ENCODE results near the gene CACNA2D3. TPM values are rescaled to one million over a fixed set of nuclear protein-coding genes. Genes with fewer than 3 reads are reported as not detected.

The CACNA2D3 gene
- total RNA-seq, 1 experiment from 2014 or later, result 0.59 TPM

- ChIA-PET CTCF (no interaction called here), POLR2A (ENCODE audit: unreplicated experiment) (no interaction called here)
- intact Hi-C loops (cut with micrococcal nuclease; ENCODE audit: unreplicated experiment), result no loop called here
- H3K4me1 ChIP-seq (replicated peaks; ENCODE audit: insufficient read depth), result no peaks in the 10 kb centered on the region
- BruUV-seq (replicated peaks), result no TSS peak
- H3K9me2 ChIP-seq (ENCODE audit: insufficient read depth), result no peaks in the 10 kb centered on the region
- no peak overlapping the region for H3K4me2 ChIP-seq
- no peak overlapping the region for H3K27ac ChIP-seq
- H2AFZ ChIP-seq, result no peak overlapping the region
- H3K36me3 ChIP-seq (ENCODE audit: low read depth), result no peaks in the 10 kb centered on the region
- no peaks in the 10 kb centered on the region for H3F3A ChIP-seq (ENCODE audit: insufficient read depth, low read depth)
- no peak for DNase-seq
- no peaks in the 10 kb centered on the region for H3K79me2 ChIP-seq (ENCODE audit: low read depth)
- H4K20me1 ChIP-seq (ENCODE audit: insufficient read depth), result no peaks in the 10 kb centered on the region
- no peak for TF ChIP-seq EZH2 (IDR thresholded peaks at IDR 0.05; ENCODE audit: low read depth)
- no peak overlapping the region for H3K4me3 ChIP-seq
- H3K9me3 ChIP-seq (ENCODE audit: insufficient read depth, low read depth), result no peaks in the 10 kb centered on the region
- peaks cover 20% of the 10 kb centered on the region; the same call in 1 of the 2 replicates for H3K27me3 ChIP-seq (ENCODE audit: insufficient read depth, low read depth)
These were observed 215.5 kb downstream of the CACNA2D3 start for GRCh38 chr3:54337846-54338245.

DNA sequence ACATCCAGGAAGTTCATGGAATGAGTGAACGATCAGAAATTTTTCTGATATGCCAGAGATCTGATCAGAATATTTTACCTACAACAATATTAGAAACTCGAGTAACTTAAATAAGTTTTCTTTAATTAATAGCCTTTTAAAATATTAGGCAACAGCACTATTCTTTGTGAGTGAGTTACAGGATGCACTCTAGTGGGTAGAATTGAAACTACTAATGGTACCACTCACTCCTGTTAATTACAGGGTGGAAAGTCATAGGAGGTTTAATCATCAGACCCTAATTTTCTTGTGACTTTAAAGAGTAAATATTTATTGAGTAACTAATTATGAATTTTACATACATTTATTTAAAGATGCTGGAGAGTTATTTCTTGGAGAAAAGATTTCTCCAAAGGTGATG is 217.3 kb downstream of the CACNA2D3 start:
- no peak for TF ChIP-seq EZH2 (IDR thresholded peaks at IDR 0.05; ENCODE audit: low read depth)
- TF ChIP-seq, protein P1, sequence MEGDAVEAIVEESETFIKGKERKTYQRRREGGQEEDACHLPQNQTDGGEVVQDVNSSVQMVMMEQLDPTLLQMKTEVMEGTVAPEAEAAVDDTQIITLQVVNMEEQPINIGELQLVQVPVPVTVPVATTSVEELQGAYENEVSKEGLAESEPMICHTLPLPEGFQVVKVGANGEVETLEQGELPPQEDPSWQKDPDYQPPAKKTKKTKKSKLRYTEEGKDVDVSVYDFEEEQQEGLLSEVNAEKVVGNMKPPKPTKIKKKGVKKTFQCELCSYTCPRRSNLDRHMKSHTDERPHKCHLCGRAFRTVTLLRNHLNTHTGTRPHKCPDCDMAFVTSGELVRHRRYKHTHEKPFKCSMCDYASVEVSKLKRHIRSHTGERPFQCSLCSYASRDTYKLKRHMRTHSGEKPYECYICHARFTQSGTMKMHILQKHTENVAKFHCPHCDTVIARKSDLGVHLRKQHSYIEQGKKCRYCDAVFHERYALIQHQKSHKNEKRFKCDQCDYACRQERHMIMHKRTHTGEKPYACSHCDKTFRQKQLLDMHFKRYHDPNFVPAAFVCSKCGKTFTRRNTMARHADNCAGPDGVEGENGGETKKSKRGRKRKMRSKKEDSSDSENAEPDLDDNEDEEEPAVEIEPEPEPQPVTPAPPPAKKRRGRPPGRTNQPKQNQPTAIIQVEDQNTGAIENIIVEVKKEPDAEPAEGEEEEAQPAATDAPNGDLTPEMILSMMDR (conservative IDR thresholded peaks at IDR 0.05), result no peak
- intact Hi-C loops (cut with micrococcal nuclease; ENCODE audit: unreplicated experiment), result no loop called here

DNA sequence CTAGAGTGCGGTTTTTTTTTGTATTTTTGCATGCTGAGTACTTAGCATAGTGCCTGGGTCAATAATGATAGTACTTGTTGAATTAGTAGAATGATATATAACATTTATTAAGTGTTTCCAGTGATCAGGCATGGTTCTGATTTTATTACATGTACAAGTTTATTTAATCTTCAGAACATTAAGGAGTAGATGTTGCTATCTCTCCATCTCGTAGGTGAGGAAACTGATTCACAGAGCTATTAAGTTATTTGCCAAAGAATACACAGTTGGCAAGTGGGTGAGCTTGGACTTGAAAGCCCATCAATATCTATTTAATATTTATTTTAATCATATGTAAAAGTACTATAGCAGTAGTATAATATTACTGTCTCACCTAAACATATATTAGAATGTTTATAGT is 219.5 kb downstream of the CACNA2D3 start:
- Histone ChIP-seq H3K9me2 (ENCODE audit: insufficient read depth) (no peaks in the 10 kb centered on the region), H3F3A (ENCODE audit: insufficient read depth, low read depth) (no peaks in the 10 kb centered on the region), H3K79me2 (ENCODE audit: low read depth) (no peaks in the 10 kb centered on the region), H4K20me1 (ENCODE audit: insufficient read depth) (no peaks in the 10 kb centered on the region), H3K4me1 (replicated peaks; ENCODE audit: insufficient read depth) (no peaks in the 10 kb centered on the region), H3K4me2 (no peak overlapping the region), H3K27ac (no peak overlapping the region), H3K9me3 (ENCODE audit: insufficient read depth, low read depth) (no peaks in the 10 kb centered on the region), H2AFZ (no peak overlapping the region), H3K4me3 (no peak overlapping the region), H3K27me3 (ENCODE audit: insufficient read depth, low read depth) (no peaks in the 10 kb centered on the region), H3K36me3 (ENCODE audit: low read depth) (no peaks in the 10 kb centered on the region)
- CTCF ChIA-PET, result no interaction called here
- no peak for DNase-seq
- TF ChIP-seq, protein P1 (conservative IDR thresholded peaks at IDR 0.05), result no peak
- TF ChIP-seq EZH2 (IDR thresholded peaks at IDR 0.05; ENCODE audit: low read depth), result no peak
- POLR2A ChIA-PET (ENCODE audit: unreplicated experiment), result no interaction called here
- BruUV-seq (replicated peaks), result no TSS peak
- intact Hi-C loops (cut with micrococcal nuclease; ENCODE audit: unreplicated experiment), result no loop called here

More for the DNA sequence above, 217.3 kb downstream of the CACNA2D3 start:
- H3K4me1 ChIP-seq (replicated peaks; ENCODE audit: insufficient read depth), result no peaks in the 10 kb centered on the region
- no peaks in the 10 kb centered on the region for H3F3A ChIP-seq (ENCODE audit: insufficient read depth, low read depth)
- no peaks in the 10 kb centered on the region for H4K20me1 ChIP-seq (ENCODE audit: insufficient read depth)
- no peak overlapping the region for H3K4me3 ChIP-seq
- BruUV-seq (replicated peaks), result no TSS peak
- no peak overlapping the region for H3K4me2 ChIP-seq
- H3K9me3 ChIP-seq (ENCODE audit: insufficient read depth, low read depth), result no peaks in the 10 kb centered on the region
- DNase-seq, result no peak
- H2AFZ ChIP-seq, result no peak overlapping the region
- POLR2A ChIA-PET (ENCODE audit: unreplicated experiment), result no interaction called here
- no peaks in the 10 kb centered on the region for H3K9me2 ChIP-seq (ENCODE audit: insufficient read depth)
- H3K27ac ChIP-seq, result no peak overlapping the region
- CTCF ChIA-PET, result no interaction called here
- peaks cover 5% of the 10 kb centered on the region; the same call in 1 of the 2 replicates for H3K27me3 ChIP-seq (ENCODE audit: insufficient read depth, low read depth)
- no peaks in the 10 kb centered on the region for H3K36me3 ChIP-seq (ENCODE audit: low read depth)
- no peaks in the 10 kb centered on the region for H3K79me2 ChIP-seq (ENCODE audit: low read depth)

- TF ChIP-seq, protein P1 (conservative IDR thresholded peaks at IDR 0.05), result no peak
- TF ChIP-seq EZH2 (IDR thresholded peaks at IDR 0.05; ENCODE audit: low read depth), result no peak
- H3K36me3 ChIP-seq (ENCODE audit: low read depth), result no peaks in the 10 kb centered on the region
- H3K4me1 ChIP-seq (replicated peaks; ENCODE audit: insufficient read depth), result no peaks in the 10 kb centered on the region
- H3K27me3 ChIP-seq (ENCODE audit: insufficient read depth, low read depth), result no peaks in the 10 kb centered on the region
- DNase-seq, result no peak
- H3K9me3 ChIP-seq (ENCODE audit: insufficient read depth, low read depth), result no peaks in the 10 kb centered on the region
- H3K79me2 ChIP-seq (ENCODE audit: low read depth), result no peaks in the 10 kb centered on the region
- H3K9me2 ChIP-seq (ENCODE audit: insufficient read depth), result no peaks in the 10 kb centered on the region
- POLR2A ChIA-PET (ENCODE audit: unreplicated experiment), result no interaction called here
- H3K4me2 ChIP-seq, result no peak overlapping the region
- H2AFZ ChIP-seq, result no peak overlapping the region
- CTCF ChIA-PET, result no interaction called here
- no peaks in the 10 kb centered on the region for H4K20me1 ChIP-seq (ENCODE audit: insufficient read depth)
- H3K4me3 ChIP-seq, result no peak overlapping the region
- no TSS peak for BruUV-seq (replicated peaks)
- intact Hi-C loops (cut with micrococcal nuclease; ENCODE audit: unreplicated experiment), result no loop called here
- no peaks in the 10 kb centered on the region for H3F3A ChIP-seq (ENCODE audit: insufficient read depth, low read depth)
- H3K27ac ChIP-seq, result no peak overlapping the region
These were observed 220.3 kb downstream of the CACNA2D3 start for GRCh38 chr3:54342676-54343075.

All from PC-9 (cell line).